HG02852 (cell line): ENCODE results near the gene MVD.
"Not testable (repeated sequence)": the region's sequence is repeated elsewhere in the genome, so short reads cannot be mapped to it uniquely, and the experiment has no call there.

Experiments used
- ATAC-seq: cut with Tn5 transposase; IDR thresholded peaks from one replicate; pipeline ENCODE4 v1.9.1; 2021; ENCODE audit warnings: mild to moderate bottlenecking, moderate library complexity; ENCODE audit not compliant: unreplicated experiment

The MVD gene

DNA sequence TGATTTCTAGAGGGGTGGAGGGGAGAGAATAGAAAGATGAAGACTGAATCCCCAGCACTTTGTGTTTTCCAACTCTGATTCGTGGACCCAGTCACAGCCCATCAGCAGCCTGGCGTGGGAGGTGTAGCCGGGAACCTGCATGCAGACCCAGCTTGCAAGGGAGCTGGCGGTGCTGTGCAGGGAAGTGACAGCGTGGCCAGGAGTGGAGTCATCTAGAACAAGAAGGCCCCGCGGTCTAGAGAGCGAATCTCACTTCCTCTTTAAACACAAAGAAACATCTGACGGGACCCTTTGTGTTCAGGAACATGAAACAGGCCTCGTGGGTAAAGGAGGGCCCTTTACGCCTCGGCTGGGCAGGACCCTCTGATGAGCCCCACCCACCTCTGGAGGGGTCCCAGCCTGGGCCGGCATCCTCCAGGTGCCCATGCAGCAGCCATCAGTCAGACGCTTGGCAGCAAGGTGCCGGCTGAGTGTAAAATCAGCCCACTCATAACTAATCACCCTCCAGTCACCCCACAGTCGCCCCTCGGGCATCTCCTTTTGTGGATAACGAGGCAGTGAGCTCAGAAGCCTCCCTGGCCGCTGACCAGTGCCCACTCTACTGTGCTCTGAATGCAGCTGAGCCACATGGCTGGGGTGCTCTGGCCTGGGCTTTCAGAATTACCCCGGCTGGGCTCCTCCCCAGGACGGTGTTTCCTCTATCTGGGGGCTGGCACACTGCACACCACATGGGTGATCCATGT, 19.0 kb upstream of the MVD start:
- ATAC-seq = peak; percentile 74

DNA sequence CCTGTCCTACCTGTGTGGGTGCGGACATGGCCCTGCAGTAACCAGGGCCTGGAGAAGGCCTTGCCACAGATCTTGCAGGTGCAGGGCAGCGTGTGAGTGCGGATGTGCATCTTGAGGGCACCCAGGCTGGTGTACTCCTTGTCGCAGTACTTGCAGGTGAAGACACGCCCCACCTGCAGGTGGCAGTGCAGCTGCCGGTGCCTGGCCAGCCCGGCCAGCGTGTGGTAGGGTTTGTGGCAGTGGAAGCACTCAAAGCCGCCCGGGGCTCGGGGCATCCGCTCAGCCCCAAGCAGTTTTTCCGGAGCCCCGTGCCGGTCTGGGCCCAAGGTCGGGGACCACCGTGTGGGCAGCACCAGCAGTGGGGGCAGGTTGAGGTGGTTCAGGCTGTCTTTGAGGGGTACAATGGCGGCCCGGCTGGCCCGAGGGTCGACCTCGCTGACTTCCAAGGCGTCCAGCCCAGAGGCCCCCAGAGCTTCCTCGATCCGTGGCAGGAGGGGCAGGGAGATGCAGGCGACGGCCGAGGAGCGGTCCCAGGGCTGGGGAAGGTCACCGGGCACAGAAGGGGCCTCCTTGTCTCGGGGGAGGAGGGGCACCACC, 18.3 kb upstream of the MVD start:
- peak; percentile 6 for ATAC-seq

DNA sequence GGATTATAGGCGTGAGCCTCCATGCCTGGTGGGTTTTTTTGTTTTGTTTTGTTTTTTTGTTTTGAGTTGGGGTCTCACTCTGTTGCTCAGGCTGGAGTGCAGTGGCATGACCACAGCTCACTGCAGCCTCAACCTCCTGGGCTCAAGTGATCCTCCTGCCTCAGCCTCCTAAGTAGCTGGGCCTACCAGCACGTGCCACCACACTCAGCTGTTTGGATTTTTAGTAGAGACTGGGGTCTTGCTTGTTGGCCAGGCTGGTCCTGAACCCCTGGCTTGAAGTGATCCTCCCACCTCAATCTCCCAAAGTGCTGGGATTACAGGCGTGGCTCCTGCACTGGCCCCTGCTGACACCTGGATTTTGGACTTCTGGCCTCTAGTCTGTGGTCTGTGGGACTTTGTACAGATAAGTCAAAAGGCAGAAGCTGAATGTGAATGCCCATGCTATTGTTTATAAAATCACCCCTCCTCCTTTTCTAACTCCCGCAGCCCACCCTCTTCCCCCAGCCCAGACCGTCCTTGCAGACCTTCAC, 17.7 kb upstream of the MVD start:
- no peak for ATAC-seq

DNA sequence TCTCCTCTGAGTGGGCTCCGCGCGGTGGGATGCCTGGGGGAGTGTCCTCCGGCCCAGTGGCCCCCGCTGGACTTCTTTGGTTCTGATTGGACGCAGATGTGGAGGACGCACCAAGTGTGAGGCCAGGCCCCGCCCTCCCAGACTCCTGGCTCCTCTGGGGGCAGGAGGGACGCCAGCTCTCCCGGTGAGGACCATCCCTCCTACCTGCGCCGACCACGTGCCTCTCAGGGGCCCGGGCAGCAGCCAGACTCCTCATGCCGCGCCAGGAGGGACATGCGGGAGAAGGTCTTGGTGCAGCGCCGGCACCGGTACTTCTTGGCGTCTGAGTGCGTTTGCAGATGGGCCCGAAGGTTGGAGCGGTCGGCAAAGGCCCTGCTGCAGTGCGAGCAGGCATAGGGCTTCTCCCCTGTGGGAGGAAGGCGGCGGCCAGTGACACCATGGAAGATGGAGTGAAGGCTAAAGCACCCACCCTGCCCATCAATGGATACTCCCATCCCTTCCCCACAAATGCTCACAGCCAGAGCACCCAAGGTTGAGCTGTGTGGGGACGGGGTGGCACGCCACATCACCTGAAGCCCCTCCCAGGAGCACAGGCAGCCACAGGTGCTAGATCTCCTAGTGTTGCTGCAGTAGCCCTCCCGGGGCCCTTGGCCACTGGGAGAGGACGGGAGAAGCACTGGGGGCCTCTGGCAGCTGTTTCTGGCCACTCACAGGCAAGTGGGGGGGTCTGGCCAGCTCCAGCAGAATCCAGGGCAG, 15.5 kb upstream of the MVD start:
- no peak for ATAC-seq

DNA sequence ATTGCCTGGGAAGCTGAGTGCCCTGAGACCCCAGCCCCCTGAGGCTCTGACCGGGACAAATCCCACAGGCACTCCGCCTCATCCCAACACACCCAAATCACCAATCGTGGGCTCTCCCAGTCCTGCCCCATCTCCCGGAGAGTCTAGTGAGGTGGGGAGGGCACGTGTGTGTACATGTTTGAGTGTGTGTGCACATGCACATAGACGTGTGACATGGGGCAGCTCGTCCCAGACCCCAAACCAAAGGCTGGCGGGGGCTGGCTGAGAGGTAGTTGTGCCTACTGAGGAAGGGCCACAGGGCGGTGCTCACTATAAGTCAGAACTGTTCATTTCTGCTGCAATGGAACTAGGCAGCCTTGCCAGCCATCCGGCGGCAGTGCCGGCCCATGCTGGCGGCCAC, 14.8 kb upstream of the MVD start:
- ATAC-seq = no peak

DNA sequence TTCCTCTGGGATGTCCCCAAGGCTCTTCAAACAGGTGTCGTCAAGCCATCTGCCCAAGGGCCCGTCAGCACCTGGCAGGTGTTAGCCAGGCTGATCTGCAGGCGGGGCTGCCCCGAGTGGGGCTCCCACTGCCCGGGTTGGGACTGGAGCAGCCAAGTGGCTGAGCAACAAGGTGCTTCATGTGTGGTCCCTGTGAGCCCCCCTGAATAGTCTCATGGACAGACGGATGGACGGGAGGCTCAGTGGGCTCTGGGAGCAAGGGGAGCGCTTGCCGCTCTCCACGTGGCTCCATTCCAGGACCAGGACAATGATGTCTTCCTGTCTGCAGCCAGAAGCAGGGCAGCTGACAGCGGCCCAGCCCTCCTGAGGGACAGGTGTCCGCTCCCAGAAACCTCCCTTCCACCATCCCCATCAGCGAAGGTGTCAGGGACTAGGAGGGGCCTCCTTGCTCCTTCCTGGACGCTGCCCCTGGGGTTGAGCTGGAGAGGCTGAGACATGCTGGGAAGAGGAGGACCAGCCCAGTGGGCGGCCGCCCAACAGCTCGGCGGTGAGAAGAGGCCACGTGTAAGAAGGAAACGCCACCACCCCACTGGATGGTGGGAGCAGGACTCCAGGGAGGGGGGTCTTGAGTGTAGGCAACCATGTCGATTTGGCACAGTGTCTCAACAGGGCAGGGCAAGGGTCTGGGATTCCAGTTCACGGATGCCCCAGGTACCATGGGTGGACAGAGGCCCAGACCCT, 13.8 kb upstream of the MVD start:
- ATAC-seq = no peak

DNA sequence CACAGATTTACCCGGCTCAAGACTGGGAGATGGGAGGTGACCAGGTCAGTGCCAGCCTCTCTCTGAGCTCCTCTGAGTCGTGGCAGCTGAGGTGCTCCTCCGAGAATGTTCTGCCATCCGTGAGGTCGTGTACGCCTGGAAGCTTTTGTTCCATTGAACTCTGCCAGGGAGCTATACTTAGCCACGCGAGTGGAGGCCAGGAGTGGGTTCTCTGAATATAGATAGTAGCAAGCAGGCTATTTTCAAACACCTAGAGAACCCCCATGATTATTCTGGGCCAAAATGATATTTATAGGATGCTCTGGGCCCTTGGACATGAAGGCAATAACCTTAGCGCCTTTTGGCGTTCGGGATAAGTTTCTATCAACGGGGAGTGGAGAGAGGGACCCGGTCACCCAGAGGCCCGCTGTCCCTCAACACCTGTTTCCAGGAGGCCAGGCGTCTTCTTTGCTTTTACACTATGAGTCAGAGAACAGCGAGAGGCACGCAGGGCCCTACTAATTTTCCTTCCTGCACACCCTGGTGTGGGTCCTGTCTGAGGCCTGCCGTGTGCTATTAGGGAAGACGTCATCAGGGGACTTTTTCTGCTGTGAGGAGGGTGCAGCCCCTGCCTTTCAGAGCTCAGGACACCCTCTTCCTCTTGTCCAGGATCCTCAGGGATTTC, 11.0 kb upstream of the MVD start:
- ATAC-seq = peak; percentile 66

DNA sequence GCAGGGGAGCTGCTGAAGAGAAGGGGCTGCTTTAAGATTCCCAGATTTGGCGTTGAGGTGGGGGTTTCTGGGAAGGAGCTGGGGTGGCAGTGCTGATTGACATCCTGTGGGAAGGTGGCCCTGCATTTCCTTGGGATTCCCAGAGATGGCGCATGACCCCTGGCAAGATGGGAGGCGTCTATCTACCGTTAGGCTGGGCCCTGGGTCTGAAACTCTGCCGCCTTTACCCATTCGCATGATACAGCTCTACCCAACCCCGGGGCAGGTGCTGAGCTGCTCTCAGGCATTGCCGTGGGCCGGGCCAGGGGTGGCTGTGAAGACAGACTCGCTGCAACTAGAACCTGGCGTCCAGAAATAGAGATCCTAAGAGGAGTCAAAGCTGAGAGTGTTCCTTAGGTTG, 9.9 kb upstream of the MVD start:
- ATAC-seq = no peak

DNA sequence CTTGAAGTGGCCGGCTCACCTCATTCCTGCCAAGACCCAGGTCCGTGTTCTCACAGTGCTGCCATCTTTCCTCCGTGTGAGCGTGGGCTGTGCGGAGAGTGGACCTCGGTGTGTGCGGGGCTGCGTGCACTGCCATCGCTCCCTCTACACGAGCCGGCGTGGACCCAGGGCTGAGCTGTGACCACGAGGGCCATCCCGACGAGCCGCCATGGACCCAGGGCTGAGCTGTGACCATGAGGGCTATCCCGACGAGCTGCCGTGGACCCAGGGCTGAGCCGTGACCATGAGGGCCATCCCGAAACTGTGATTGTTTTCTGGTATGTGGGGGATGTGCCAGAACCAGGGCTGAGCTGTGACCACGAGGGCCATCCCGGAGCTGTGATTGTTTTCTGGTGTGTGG, 8.9 kb upstream of the MVD start:
- ATAC-seq = no peak

DNA sequence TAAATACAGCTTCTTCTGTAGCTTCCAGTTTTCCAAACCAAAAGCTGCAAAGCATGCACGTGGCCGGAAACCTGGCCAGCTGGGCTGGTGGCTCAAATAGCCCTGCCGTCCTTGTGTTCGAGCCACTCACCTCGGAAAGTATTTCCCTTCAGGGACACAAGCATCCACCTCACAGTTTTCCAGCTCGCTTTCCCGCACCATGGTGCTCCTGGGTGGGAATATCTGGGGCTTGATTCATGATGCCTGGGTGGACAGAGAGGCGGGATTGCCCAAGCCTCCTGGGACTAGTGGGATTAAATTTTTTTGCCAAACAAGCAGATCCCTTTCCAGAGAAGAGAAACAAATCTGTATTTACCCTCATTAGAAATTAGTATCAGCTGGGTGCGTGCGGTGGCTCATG, 7.1 kb upstream of the MVD start:
- ATAC-seq = no peak

DNA sequence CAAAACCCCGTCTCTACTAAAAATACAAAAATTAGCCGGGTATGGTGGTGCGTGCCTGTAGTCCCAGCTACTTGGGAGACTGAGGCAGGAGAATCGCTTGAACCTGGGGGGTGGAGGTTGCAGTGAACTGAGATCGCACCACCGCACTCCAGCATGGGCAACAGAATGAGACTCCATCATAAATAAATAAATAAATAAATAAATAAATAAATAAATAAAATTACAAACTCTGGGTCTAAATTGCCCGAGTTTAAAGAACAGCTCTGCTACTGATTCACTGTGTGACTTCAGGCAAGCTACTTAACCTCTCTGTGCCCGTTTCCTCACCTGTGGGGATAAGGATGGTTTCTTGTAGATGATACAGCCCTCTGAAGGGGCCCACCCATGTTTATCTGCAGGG, 6.6 kb upstream of the MVD start:
- not testable (repeated sequence) for ATAC-seq

DNA sequence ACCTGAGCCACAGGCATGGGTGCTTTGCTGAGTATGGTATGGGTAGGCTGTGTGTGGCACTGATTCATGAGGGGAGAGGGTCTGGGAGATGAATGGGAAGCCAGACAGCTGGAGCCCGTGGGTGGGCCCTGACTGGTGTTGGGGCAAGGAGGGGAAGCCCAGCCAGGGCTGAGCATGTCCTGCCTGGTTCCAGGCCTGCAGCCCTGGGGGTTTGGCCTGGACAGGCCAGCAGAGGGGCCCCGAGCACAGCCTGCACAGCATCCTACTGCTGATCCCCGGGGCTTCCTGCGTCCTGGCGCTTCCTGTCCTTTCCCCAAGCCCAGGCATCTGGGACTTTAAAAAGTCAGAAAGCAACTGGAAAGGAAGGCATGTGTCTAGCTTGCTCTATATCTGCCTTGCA, 4.6 kb upstream of the MVD start:
- no peak for ATAC-seq

DNA sequence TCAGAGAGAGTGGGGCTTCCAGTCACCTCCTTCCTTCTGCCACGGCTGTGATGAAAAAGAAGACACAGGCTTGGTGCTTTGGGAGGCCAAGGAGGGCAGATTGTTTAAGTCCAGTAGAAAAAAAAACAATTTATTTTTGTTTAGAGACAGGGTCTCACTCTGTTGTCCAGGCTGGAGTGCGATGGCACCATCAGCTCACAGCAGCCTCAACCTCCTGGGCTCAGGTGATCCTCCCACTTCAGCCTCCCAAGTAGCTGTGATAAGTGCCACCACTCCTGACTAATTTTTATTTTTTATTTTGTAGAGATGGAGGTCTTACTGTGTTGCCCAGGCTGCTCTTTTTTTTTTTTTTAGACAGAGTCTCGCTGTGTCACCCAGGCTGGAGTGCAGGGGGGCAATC, 2.7 kb upstream of the MVD start:
- no peak for ATAC-seq

DNA sequence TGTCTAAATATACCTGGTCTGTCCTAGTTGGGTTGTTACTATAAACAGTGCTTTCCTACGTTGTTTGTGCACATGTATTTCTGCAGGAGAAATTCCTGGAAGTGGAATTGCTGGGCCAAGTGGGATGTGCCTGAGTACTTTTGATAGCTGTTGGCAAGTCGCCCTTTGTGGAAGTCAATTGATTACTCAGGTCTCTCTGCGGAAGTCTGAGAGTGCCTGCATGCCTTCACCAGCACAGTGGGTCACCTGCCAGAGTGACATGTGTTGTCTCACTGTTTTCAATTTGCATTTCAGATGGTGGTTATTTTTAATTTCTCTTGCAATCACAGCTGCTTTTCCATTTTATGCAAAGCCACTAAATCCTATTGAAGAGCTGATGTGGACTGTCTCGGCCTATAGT, 2.3 kb upstream of the MVD start:
- ATAC-seq = no peak

DNA sequence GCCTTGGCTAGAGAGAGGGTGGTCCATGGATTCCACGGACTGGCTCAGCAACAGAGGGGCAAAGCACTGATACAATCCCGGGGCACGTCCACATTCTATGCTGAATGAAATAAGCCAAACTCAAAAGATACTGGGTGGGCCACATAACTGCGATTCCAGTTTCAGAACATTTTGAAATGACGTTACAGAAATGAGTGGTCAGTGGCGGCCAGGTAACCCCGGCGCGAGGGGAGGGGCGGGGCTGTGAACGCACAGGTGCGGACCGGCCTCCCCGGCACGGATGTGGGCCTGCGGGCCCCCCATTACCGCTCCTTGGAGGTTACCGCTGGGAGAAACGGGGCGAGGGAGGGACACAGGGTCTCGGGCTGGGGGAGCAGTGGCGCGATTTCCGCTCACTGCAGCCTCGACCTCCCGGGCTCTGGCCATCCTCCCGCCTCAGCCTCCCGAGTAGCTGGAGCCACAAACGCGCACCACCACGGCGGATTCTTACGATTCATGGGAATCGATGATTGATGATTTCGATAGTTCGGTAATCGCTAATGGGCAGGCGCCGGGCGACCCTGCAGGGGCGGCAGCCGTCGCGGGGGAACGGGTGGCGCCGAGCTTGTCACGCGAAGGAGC, 559 bp downstream of the MVD start:
- ATAC-seq = no peak

DNA sequence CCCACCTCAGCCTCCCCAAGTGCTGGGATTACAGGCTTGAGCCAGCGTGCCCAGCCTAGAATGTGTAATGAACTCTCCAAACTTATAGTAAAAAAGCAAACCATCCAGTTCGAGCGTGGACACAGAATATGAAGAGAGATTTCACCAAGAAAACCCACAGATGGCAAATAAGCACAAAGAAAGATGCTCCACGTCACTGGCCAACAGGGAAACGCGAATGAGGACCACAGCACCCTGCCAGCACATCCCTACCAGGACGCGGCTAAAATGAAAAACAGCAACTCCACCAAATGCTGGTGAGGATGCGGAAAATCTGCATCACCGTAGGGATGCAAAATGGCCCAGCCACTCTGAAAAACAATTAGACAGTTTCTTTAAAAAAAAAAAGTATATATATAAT, 1.4 kb downstream of the MVD start:
- ATAC-seq = no peak

DNA sequence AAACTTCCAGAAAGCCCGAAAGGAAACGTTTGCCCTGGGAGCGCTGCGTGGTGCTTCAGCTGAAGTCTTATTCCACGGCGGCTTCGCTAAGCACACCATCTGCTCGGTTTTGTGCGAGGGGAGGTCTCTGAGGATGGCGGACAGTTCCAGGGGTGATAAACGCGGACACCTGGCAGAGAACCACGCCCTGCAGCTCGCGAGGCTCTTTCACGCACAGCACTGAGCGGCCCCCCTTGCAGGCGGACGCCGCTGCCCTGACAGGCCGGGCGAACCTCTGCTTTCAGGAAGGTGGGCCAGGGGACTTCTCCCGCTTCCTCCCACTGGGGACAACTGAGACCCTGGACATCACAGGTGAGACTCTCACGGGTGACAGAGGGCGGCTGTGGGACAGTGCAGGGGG, 3.7 kb downstream of the MVD start:
- ATAC-seq = no peak

DNA sequence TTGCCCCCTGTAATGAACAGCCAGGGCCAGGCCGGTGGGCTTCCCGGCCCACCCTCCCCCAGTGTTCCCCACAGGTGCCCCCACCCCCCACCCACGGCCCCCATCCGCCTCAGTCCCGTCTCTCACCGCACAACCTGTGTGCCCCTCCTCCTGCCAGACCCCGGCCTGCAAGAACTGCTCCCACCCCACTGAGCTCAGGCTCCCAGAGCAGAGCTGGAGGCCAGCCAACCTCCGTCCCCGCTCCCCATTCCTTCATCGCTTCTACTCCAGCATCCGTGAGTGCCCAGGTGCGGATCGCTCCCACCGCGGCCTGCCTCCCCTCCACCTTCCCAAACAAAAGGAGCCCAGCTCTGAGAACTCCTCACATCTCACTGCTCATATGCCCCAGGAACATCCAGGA, 4.2 kb downstream of the MVD start:
- ATAC-seq = no peak

DNA sequence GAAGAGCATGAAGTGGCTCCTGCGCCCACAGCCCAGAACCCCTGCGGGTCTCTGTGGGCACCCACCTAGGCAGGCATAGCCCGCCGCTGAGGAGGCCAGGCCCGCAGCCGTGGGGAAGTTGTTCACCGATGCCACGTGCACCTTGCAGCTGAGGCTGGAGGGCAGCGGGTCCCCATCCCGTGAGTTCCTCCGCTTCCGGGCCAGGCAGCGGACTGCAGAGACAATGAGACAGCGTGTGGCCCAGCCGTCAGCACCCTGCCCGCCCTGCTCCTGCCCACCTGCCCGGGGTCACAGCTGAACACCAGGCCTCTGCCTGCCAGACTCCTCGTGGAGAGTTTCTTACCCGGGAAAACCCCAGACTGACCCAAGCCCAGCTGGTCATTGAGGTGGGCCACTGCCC, 5.5 kb downstream of the MVD start:
- no peak for ATAC-seq

DNA sequence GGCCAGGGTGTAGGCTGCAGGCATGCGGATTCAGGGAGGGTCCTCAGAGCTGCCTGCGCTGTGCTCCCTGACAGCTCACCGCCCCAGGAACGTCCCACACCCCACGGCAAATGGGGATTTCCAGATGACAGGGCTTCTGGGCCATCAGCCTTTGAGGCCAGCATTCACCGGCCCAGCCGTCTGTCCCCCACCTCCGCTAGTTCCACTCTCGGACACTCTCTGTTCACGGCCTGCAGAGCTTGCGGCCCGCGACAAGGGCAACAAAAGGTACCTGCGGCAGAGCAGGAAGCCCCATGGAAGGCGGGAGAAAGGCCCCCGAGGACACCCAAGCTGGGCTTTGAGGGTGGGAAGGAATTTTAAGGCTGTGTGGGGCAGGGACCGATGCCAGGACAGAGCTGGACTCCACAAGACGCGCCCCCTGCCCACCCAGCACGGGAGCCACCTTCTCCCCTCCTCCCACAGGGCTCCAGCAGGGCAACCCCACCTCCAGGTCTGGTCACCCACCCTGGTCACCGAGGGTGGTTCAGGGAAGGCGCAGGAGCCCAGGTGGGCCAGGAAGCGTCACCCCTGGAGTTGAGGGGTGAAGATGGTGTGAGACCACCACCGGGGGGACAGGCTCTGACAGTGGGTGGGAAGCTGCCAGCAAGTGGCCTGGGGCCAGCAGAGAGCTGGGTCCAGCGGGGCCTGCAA, 6.5 kb downstream of the MVD start:
- ATAC-seq = no peak
